ENCODE measurements around the gene LRRC71. TPM values are rescaled to one million over a fixed set of nuclear protein-coding genes. Genes with fewer than 3 reads are reported as not detected.

Gene LRRC71
- total and polyA plus RNA-seq, 2 of the 4 experiments (the other 2 are of a cell fraction), result 0.50 TPM; not detected in 1

DNA sequence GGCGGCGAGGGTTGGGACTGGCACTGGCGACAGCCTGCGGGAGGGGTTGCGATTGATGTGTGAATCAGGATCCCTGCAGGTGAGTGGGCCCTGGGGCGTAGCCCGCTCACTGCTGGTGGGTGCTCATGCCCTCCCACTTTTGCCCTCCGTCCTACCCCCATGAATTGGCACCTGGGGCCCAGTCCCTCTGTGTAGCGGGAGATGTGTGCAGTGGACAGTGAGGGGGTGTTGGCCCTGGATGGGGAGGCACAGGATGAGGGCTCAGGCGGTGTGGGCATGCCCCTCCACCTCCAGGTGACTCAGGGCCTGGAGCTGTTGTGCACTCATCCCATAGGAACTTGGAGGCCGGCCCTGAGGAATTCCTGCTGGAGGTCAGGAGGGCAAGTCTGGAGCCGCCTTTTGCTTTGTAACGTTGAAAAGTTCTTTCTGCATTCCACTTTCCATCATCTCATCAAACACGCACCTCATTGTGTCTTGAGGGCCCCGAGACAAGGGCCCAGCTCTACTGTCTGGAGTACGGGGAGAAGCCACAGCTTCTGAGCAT lies 23.9 kb upstream of the LRRC71 start:
- CTCF ChIA-PET, result interaction anchor here (1.0 kb wide), 1 partner anchor 23 kb away, joined by 3 read pairs; no protein-coding TSS in a partner anchor
- WGBS, 2 experiments (ENCODE audit: extremely low coverage in 2 of 2, insufficient read length in 1 of 2), result 0% methylated on average over 2 of the region's 16 CpGs; no CpG with 5 or more reads in 1 of the 2 experiments
- peak overlapping the region; percentile 87 for H4K91ac ChIP-seq (ENCODE audit: insufficient read depth, low read depth, low read length)
- H3K4me2 ChIP-seq (ENCODE audit: low read depth, low read length), result peak overlapping the region; percentile 56
- peaks cover 27 to 79% of the 10 kb centered on the region in 2 experiments for H3K79me1 ChIP-seq (ENCODE audit: low read depth in 1 of 2, low read length in 2 of 2)
- BruUV-seq (replicated peaks), result no TSS peak
- no peaks in the 10 kb centered on the region for H3K27me3 ChIP-seq (ENCODE audit: control insufficient read depth, insufficient read depth, low read length)
- H3K9ac ChIP-seq (ENCODE audit: low read depth, low read length), result peak overlapping the region; percentile 22
- peak overlapping the region; percentile 77 for H3K27ac ChIP-seq (ENCODE audit: insufficient read depth, low read length)
- no peak overlapping the region for H3K4me3 ChIP-seq (ENCODE audit: insufficient read depth, low read depth, low read length)
- POLR2A ChIA-PET (ENCODE audit: unreplicated experiment), result no interaction called here
- H2BK15ac ChIP-seq (ENCODE audit: low read depth, low read length), result peak overlapping the region; percentile 84
- H3K56ac ChIP-seq (ENCODE audit: extremely low read depth, insufficient read depth, low read length), result peak overlapping the region; percentile 96
- H3K23ac ChIP-seq (ENCODE audit: low read depth, low read length), result peak overlapping the region; percentile 96
- peaks cover 29% of the 10 kb centered on the region for H3K9me1 ChIP-seq (ENCODE audit: insufficient read depth, low read length)
- TF ChIP-seq, protein P1, sequence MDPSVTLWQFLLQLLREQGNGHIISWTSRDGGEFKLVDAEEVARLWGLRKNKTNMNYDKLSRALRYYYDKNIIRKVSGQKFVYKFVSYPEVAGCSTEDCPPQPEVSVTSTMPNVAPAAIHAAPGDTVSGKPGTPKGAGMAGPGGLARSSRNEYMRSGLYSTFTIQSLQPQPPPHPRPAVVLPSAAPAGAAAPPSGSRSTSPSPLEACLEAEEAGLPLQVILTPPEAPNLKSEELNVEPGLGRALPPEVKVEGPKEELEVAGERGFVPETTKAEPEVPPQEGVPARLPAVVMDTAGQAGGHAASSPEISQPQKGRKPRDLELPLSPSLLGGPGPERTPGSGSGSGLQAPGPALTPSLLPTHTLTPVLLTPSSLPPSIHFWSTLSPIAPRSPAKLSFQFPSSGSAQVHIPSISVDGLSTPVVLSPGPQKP (IDR thresholded peaks at IDR 0.05; ENCODE audit: borderline replicate concordance, low read depth, low read length), result no peak
- TF ChIP-seq RCOR1 (IDR thresholded peaks at IDR 0.05; ENCODE audit: insufficient replicate concordance, low read length) (no peak), POLR2A (IDR thresholded peaks at IDR 0.05; ENCODE audit: low read depth, low read length) (no peak; the same call in 1 of the 2 replicates), NFE2L2 (IDR thresholded peaks at IDR 0.05; ENCODE audit: low read depth, low read length) (peak; percentile 32; the same call in 1 of the 2 replicates), RAD21 (IDR thresholded peaks at IDR 0.05; ENCODE audit: low read length) (no peak), USF2 (IDR thresholded peaks at IDR 0.05; ENCODE audit: low read depth, low read length) (no peak), CHD1 (IDR thresholded peaks at IDR 0.05; ENCODE audit: low read depth, low read length) (no peak), CEBPB (IDR thresholded peaks at IDR 0.05; ENCODE audit: low read depth, low read length) (no peak), CTCF (conservative IDR thresholded peaks at IDR 0.05; ENCODE audit: low read depth, low read length) (no peak), MAFK (IDR thresholded peaks at IDR 0.05; ENCODE audit: low read depth, low read length) (no peak), FOS (IDR thresholded peaks at IDR 0.05; ENCODE audit: low read depth, low read length) (peak; percentile 81), MXI1 (IDR thresholded peaks at IDR 0.05; ENCODE audit: borderline replicate concordance, low read depth, low read length) (no peak), RFX5 (IDR thresholded peaks at IDR 0.05; ENCODE audit: low read depth, low read length) (no peak), SMC3 (IDR thresholded peaks at IDR 0.05; ENCODE audit: low read depth, low read length) (no peak), MAZ (IDR thresholded peaks at IDR 0.05; ENCODE audit: borderline replicate concordance, low read depth, low read length) (peak; percentile 51; the same call in 1 of the 2 replicates), BHLHE40 (IDR thresholded peaks at IDR 0.05; ENCODE audit: low read depth, low read length) (no peak)
- H3K9me3 ChIP-seq (ENCODE audit: control insufficient read depth, insufficient read depth, low read length), result no peaks in the 10 kb centered on the region
- in situ Hi-C loops (cut with MboI; ENCODE audit: low sequenced_read_pairs) (no loop called here), dilution Hi-C loops (cut with HindIII; ENCODE audit: low sequenced_read_pairs, unreplicated experiment) (no loop called here), intact Hi-C loops (cut with micrococcal nuclease) (no loop called here)
- peak overlapping the region; percentile 98 for H3K14ac ChIP-seq (replicated peaks; ENCODE audit: low read depth, low read length)
- peak overlapping the region; percentile 90 for H2BK20ac ChIP-seq (ENCODE audit: low read depth, low read length)
- H3K36me3 ChIP-seq (ENCODE audit: control insufficient read depth, insufficient read depth, low read length), result no peaks in the 10 kb centered on the region
- H3K4ac ChIP-seq (ENCODE audit: low read depth, low read length), result peak overlapping the region; percentile 96
- DNase-seq (peak; percentile 92), ATAC-seq (ENCODE audit: low read depth) (peak; percentile 74)
- H4K20me1 ChIP-seq (ENCODE audit: insufficient read depth, low read length), result peaks cover 2% of the 10 kb centered on the region; the same call in 1 of the 2 replicates
- peak overlapping the region; percentile 98 for H2AK9ac ChIP-seq (replicated peaks; ENCODE audit: low read depth, low read length, poor library complexity)
- H4K5ac ChIP-seq (ENCODE audit: low read depth, low read length), result peak overlapping the region; percentile 46
- H2AFZ ChIP-seq (replicated peaks; ENCODE audit: low read length, poor library complexity), result peak overlapping the region; percentile 64
- peak overlapping the region; percentile 76 to 96 for H4K8ac ChIP-seq (ENCODE audit: low read depth in 2 of 2, low read length in 2 of 2)
- H3K18ac ChIP-seq (ENCODE audit: low read depth, low read length), result peak overlapping the region; percentile 73
- H2BK5ac ChIP-seq (ENCODE audit: low read depth, low read length, poor library complexity, severe bottlenecking), result peak overlapping the region; percentile 92
- peaks cover 43% of the 10 kb centered on the region for H3K4me1 ChIP-seq (ENCODE audit: control insufficient read depth, insufficient read depth, low read length)
- H2BK120ac ChIP-seq (ENCODE audit: low read depth, low read length), result peak overlapping the region; percentile 95
- peak overlapping the region; percentile 99 for H2AK5ac ChIP-seq (ENCODE audit: low read depth, low read length)

Measured in IMR-90 (cell line).